K562 (cell line): ENCODE measurements around the gene HNRNPA3. TPM values are rescaled to one million over a fixed set of nuclear protein-coding genes. Genes with fewer than 3 reads are reported as not detected.

Experiments
- BMI1 ChIP-seq: fragments of 150-350 bp; IDR thresholded peaks from 2 replicates; pipeline ENCODE4 v1.6.1; 2014; ENCODE audit warnings: low read length
- DNMT1 ChIP-seq: fragments of 450-650 bp; IDR thresholded peaks from 2 replicates; pipeline ENCODE4 v1.6.1; 2016; ENCODE audit warnings: antibody characterized with exemption, mild to moderate bottlenecking
- EWSR1 ChIP-seq: fragments of 450-650 bp; IDR thresholded peaks from 2 replicates; pipeline ENCODE4 v1.6.1; 2018; ENCODE audit warnings: borderline replicate concordance, mild to moderate bottlenecking, low read depth, moderate library complexity; ENCODE audit not compliant: partially characterized antibody
- FOXA3 ChIP-seq, 2 experiments: fragments of 450-650 bp in 1 of 2; sonication (generic) in 1 of 2; formaldehyde crosslinking; IDR thresholded peaks in 1 of 2; conservative IDR thresholded peaks in 1 of 2; 2 replicates each; pipeline versions ENCODE4 v1.4.0 to v1.8.0; 2020 to 2022; ENCODE audit warnings: mild to moderate bottlenecking in 2 of 2, missing genetic modification reagents in 1 of 2
- KAT7 ChIP-seq: sonication (generic); formaldehyde crosslinking; IDR thresholded peaks from 2 replicates; pipeline ENCODE4 v1.8.0; 2022; ENCODE audit warnings: missing genetic modification reagents, mild to moderate bottlenecking, borderline replicate concordance
- MNT ChIP-seq, 2 experiments: fragments of 450-650 bp; conservative IDR thresholded peaks; 2 replicates each; pipeline ENCODE4 v1.6.1; 2017; ENCODE audit warnings: mild to moderate bottlenecking in 2 of 2, moderate library complexity in 2 of 2
- NFRKB ChIP-seq: fragments of 450-650 bp; IDR thresholded peaks from 2 replicates; pipeline ENCODE4 v1.6.1; 2016; ENCODE audit warnings: low read depth
- POLR2AphosphoS5 ChIP-seq: IDR thresholded peaks from 2 replicates; pipeline ENCODE4 v1.6.1; 2011; ENCODE audit warnings: mild to moderate bottlenecking, low read depth, low read length, moderate library complexity; ENCODE audit not compliant: control insufficient read depth, insufficient read depth
- RBM25 ChIP-seq: fragments of 200-400 bp; formaldehyde crosslinking; IDR thresholded peaks from 2 replicates; pipeline ENCODE4 v1.6.1; 2018; ENCODE audit warnings: low read length, low read depth, moderate library complexity; ENCODE audit not compliant: severe bottlenecking
- RCOR1 ChIP-seq, 2 experiments: IDR thresholded peaks; 2 replicates each; pipeline ENCODE4 v1.6.1; 2012; ENCODE audit warnings: low read depth in 2 of 2, low read length in 2 of 2, borderline replicate concordance in 1 of 2, improper control_type of control experiment in 1 of 2
- RFX1 ChIP-seq: fragments of 450-650 bp; IDR thresholded peaks from 2 replicates; pipeline ENCODE4 v1.6.1; 2016; ENCODE audit warnings: mild to moderate bottlenecking, moderate library complexity
- SMAD1 ChIP-seq: fragments of 150-350 bp; IDR thresholded peaks from 2 replicates; pipeline ENCODE4 v1.6.1; 2014; ENCODE audit warnings: low read length, low read depth; ENCODE audit not compliant: partially characterized antibody
- SMARCE1 ChIP-seq: fragments of 450-650 bp; IDR thresholded peaks from 2 replicates; pipeline ENCODE4 v1.7.1; 2016; ENCODE audit warnings: mild to moderate bottlenecking
- SREBF1 ChIP-seq: fragments of 150-350 bp; IDR thresholded peaks from 2 replicates; pipeline ENCODE4 v1.6.1; 2014; ENCODE audit warnings: antibody characterized with exemption, low read depth, low read length, borderline replicate concordance
- TCFL5 ChIP-seq: fragments of 250-450 bp; sonication (Bioruptor Pico); conservative IDR thresholded peaks from 2 replicates; pipeline ENCODE4 v1.6.1; 2021; ENCODE audit warnings: mild to moderate bottlenecking, moderate library complexity, matching md5 sums
- XRCC3 ChIP-seq: fragments of 450-650 bp; IDR thresholded peaks from 2 replicates; pipeline ENCODE4 v1.6.1; 2017; ENCODE audit warnings: mild to moderate bottlenecking, moderate library complexity
- ZBTB1 ChIP-seq: sonication (generic); formaldehyde crosslinking; IDR thresholded peaks from 2 replicates; pipeline ENCODE4 v1.8.1; 2023; ENCODE audit warnings: missing genetic modification reagents, low read depth, mild to moderate bottlenecking, borderline replicate concordance
- ZNF24 ChIP-seq: fragments of 450-650 bp; IDR thresholded peaks from 2 replicates; pipeline ENCODE4 v1.6.1; 2016
- ZNF586 ChIP-seq: fragments of 450-650 bp; formaldehyde crosslinking; conservative IDR thresholded peaks from 2 replicates; pipeline ENCODE4 v1.4.0; 2020; ENCODE audit warnings: mild to moderate bottlenecking, moderate library complexity
- ZNF696 ChIP-seq: fragments of 250-450 bp; sonication (Bioruptor Pico); conservative IDR thresholded peaks from 2 replicates; pipeline ENCODE4 v1.4.0; 2020; ENCODE audit warnings: mild to moderate bottlenecking, moderate library complexity
- ZNF717 ChIP-seq: fragments of 250-450 bp; sonication (Bioruptor Pico); IDR thresholded peaks from 2 replicates; pipeline ENCODE4 v1.5.0; 2021
- ZNF75A ChIP-seq: fragments of 450-650 bp; formaldehyde crosslinking; IDR thresholded peaks from 2 replicates; pipeline ENCODE4 v1.4.0; 2020; ENCODE audit warnings: mild to moderate bottlenecking
- polyA plus RNA-seq, 8 experiments: library from polyadenylated mRNA; depleted of rRNA in 4 of 8; stranded (reverse) in 5 of 8; unstranded in 3 of 8; fragments of >200 nt; fragmentation: Nextera tagmentation in 2 of 8; fragmentation: Illumina TruSeq in 1 of 8; extraction: Ambion mirVana in 2 of 8; extraction: Trizol in 1 of 8; gene quantifications; 2 replicates each; pipeline versions ENCODE4 v1.2.1 to v1.2.3, GENCODE V29; 2011 to 2014; ENCODE audit warnings: inconsistent platforms in 1 of 8, missing spikeins in 1 of 8
- total RNA-seq, 7 experiments: library from RNA; depleted of rRNA in 6 of 7; stranded (reverse); fragments of >200 nt in 6 of 7; fragmentation: Illumina TruSeq in 2 of 7; extraction: Trizol in 2 of 7; gene quantifications; 2 replicates each; pipeline versions ENCODE4 v1.2.1 to v1.2.3, GENCODE V29; 2011 to 2021; ENCODE audit warnings: low replicate concordance in 1 of 7
- TF ChIP-seq, protein P1 (sequence below): sonication (generic); formaldehyde crosslinking; IDR thresholded peaks from 2 replicates; pipeline ENCODE4 v1.8.1; 2023; ENCODE audit warnings: mild to moderate bottlenecking, missing genetic modification reagents, moderate library complexity
- TF ChIP-seq, protein P2 (sequence below): fragments of 250-450 bp; sonication (Bioruptor Pico); IDR thresholded peaks from 2 replicates; pipeline ENCODE4 v1.8.0; 2021; ENCODE audit warnings: borderline replicate concordance, mild to moderate bottlenecking, moderate library complexity; ENCODE audit not compliant: poor library complexity, severe bottlenecking
- TF ChIP-seq, protein P3 (sequence below): IDR thresholded peaks from 2 replicates; pipeline ENCODE4 v1.6.1; 2011; ENCODE audit warnings: borderline replicate concordance, low read depth, mild to moderate bottlenecking, moderate library complexity, low read length; ENCODE audit not compliant: insufficient read depth, poor library complexity, severe bottlenecking

Gene HNRNPA3
- total and polyA plus RNA-seq, 9 of the 15 experiments (the other 6 are each of a cell fraction or from before 2014, with no cell fraction given) = 72.8 to 428 (median 192) TPM

DNA sequence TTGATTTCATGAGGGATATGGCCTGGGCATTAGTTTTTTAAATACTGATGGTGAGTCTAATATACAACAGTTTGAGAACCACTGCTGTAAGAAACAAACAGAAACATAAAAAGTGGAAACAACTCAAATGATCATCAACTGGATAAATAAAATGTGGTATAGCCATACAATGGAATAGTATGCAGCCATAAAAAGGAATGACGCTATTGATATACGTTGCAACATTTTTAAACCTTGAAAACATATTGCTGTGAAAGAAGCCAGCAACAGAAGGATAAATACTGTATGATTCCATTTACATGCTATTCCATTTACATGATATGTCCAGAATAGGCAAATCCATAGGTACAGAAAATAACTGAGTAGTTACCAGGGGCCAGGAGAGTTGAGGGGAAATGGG is 45.5 kb downstream of the HNRNPA3 start (continued):
- TF ChIP-seq, protein P1, sequence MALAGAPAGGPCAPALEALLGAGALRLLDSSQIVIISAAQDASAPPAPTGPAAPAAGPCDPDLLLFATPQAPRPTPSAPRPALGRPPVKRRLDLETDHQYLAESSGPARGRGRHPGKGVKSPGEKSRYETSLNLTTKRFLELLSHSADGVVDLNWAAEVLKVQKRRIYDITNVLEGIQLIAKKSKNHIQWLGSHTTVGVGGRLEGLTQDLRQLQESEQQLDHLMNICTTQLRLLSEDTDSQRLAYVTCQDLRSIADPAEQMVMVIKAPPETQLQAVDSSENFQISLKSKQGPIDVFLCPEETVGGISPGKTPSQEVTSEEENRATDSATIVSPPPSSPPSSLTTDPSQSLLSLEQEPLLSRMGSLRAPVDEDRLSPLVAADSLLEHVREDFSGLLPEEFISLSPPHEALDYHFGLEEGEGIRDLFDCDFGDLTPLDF (CRISPR knock-in tag) = no peak
- TF ChIP-seq SMARCE1 (no peak), DNMT1 (no peak), KAT7 (CRISPR knock-in tag) (no peak), RBM25 (peak; percentile 97), NFRKB (no peak), SMAD1 (no peak), RFX1 (no peak), POLR2AphosphoS5 (no peak), EWSR1 (no peak), ZNF717 (CRISPR knock-in tag) (no peak), ZNF24 (no peak), FOXA3 (CRISPR knock-in tag; conservative IDR thresholded peaks at IDR 0.05 in 1 of 2, IDR thresholded peaks at IDR 0.05 in 1 of 2) (no peak), ZNF75A (CRISPR knock-in tag) (no peak), SREBF1 (no peak), ZNF696 (CRISPR knock-in tag) (no peak), ZNF586 (CRISPR knock-in tag) (no peak), XRCC3 (no peak), RCOR1 (IDR thresholded peaks at IDR 0.05; ENCODE audit: borderline replicate concordance in 1 of 2, low read depth in 2 of 2, low read length in 2 of 2) (peak in 1 of 2 experiments; percentile 34; a peak in 1 of 4 replicates), BMI1 (no peak), ZBTB1 (no peak), MNT (conservative IDR thresholded peaks at IDR 0.05) (no peak), TCFL5 (no peak)
- TF ChIP-seq, protein P2, sequence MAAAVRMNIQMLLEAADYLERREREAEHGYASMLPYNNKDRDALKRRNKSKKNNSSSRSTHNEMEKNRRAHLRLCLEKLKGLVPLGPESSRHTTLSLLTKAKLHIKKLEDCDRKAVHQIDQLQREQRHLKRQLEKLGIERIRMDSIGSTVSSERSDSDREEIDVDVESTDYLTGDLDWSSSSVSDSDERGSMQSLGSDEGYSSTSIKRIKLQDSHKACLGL (CRISPR knock-in tag) = no peak
- TF ChIP-seq, protein P3, sequence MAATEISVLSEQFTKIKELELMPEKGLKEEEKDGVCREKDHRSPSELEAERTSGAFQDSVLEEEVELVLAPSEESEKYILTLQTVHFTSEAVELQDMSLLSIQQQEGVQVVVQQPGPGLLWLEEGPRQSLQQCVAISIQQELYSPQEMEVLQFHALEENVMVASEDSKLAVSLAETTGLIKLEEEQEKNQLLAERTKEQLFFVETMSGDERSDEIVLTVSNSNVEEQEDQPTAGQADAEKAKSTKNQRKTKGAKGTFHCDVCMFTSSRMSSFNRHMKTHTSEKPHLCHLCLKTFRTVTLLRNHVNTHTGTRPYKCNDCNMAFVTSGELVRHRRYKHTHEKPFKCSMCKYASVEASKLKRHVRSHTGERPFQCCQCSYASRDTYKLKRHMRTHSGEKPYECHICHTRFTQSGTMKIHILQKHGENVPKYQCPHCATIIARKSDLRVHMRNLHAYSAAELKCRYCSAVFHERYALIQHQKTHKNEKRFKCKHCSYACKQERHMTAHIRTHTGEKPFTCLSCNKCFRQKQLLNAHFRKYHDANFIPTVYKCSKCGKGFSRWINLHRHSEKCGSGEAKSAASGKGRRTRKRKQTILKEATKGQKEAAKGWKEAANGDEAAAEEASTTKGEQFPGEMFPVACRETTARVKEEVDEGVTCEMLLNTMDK = no peak
